NCI-H1092 (cell line): ENCODE results near the gene FOXI2.

ENCODE experiments used
- DNase-seq: peaks from one replicate; lab custom pipeline; 2025; lab: John Stamatoyannopoulos, UW

The FOXI2 gene

GRCh38 chr10:127743205-127743604 lies 6.2 kb downstream of the FOXI2 start:
- no peak for DNase-seq

- DNase-seq, result no peak
Observed at GRCh38 chr10:127744956-127745355, 8.0 kb downstream of the FOXI2 start.

- DNase-seq, result no peak
Observed at GRCh38 chr10:127745861-127746260, 8.9 kb downstream of the FOXI2 start.

GRCh38 chr10:127755753-127756152 lies 18.8 kb downstream of the FOXI2 start:
- no peak for DNase-seq

GRCh38 chr10:127756264-127756663 lies 19.3 kb downstream of the FOXI2 start:
- no peak for DNase-seq

GRCh38 chr10:127757033-127757432 lies 20.0 kb downstream of the FOXI2 start:
- DNase-seq, result no peak

GRCh38 chr10:127759276-127759675 lies 22.3 kb downstream of the FOXI2 start:
- DNase-seq, result no peak

GRCh38 chr10:127762925-127763324 lies 25.9 kb downstream of the FOXI2 start:
- DNase-seq, result no peak

GRCh38 chr10:127774766-127775559 lies 38.0 kb downstream of the FOXI2 start:
- DNase-seq, result no peak

GRCh38 chr10:127776816-127777215 lies 39.8 kb downstream of the FOXI2 start:
- no peak for DNase-seq

- DNase-seq, result no peak
Observed at GRCh38 chr10:127781412-127781811, 44.4 kb downstream of the FOXI2 start.

GRCh38 chr10:127787873-127788272 lies 50.9 kb downstream of the FOXI2 start:
- no peak for DNase-seq

- DNase-seq, result no peak
Observed at GRCh38 chr10:127790066-127790624, 53.2 kb downstream of the FOXI2 start.
